ENCODE results near the gene FBP2. TPM values are rescaled to one million over a fixed set of nuclear protein-coding genes. Genes with fewer than 3 reads are reported as not detected.

Gene FBP2
- total RNA-seq, 1 donor from 2014 or later, result not detected

DNA sequence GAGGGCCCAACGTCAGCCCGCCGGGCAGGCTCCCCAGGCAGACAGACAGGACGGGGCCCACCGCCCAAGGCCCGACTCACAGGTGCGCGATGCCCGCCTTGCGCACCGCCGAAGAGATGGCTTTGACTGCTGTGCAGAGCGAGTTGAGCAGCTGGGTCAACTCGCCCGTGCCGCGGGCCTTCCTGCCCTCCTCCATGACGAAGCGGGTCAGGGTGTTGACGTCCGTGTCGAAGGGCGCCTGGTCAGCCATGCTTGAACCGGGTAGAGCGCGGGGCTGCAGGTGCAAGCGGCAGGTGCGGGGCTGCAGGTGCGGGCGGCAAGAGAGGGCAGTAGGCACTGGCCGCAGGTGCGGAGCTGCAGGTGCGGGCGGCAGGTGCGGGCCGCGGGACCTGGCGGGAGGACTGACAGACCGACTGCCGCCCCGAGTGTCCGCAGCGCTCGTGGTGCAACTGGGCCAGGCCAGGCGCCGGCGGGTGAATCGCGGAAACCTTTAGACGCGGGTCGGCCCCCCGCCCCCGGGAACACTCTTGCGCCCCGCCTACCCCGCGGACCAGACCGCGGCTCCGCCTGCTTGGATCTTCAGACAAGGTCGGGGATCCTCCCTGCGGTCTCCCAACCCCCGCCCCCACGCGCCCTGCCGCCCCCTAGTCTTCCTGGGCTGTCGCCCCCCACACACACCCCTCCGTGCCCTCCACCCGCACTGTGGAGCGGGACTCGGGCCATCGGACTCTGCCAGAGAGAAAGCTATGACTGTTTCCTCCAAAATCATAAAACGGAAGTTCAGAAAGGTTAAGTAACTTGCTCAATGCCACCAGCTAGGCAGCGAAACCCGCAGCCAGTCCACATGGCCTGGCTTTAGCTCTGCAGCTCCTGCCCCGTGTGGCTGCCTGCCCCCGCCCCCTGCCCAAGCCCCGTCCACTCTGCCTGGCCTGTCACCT is 45.7 kb upstream of the FBP2 start, which contains the start of gene FBP1:
FBP1 (minus strand) TSS at position 458 of the 938 bp plus-strand sequence; CDS start at position 250, 208 bp downstream.
- H3K36me3 Mint-ChIP-seq (ENCODE audit: low read depth), result peaks cover 2% of the 10 kb centered on the region
- H3K4me3 Mint-ChIP-seq, result peak within 1 kb of the TSS; percentile 96
- ChIA-PET POLR2A (interaction anchor here (0.5 to 1.7 kb wide), 8 partner anchors 13 to 1236 kb away, joined by 3 to 9 read pairs (median 4); partner anchors contain the start of gene ERCC6L2), CTCF (interaction anchor here (0.7 kb wide), 1 partner anchor 10 kb away, joined by 3 read pairs; no protein-coding TSS in a partner anchor)
- H3K4me1 Mint-ChIP-seq, result peaks cover 18% of the 10 kb centered on the region
- H3K9me3 Mint-ChIP-seq, result no peaks in the 10 kb centered on the region
- TF ChIP-seq, protein P1, sequence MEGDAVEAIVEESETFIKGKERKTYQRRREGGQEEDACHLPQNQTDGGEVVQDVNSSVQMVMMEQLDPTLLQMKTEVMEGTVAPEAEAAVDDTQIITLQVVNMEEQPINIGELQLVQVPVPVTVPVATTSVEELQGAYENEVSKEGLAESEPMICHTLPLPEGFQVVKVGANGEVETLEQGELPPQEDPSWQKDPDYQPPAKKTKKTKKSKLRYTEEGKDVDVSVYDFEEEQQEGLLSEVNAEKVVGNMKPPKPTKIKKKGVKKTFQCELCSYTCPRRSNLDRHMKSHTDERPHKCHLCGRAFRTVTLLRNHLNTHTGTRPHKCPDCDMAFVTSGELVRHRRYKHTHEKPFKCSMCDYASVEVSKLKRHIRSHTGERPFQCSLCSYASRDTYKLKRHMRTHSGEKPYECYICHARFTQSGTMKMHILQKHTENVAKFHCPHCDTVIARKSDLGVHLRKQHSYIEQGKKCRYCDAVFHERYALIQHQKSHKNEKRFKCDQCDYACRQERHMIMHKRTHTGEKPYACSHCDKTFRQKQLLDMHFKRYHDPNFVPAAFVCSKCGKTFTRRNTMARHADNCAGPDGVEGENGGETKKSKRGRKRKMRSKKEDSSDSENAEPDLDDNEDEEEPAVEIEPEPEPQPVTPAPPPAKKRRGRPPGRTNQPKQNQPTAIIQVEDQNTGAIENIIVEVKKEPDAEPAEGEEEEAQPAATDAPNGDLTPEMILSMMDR (IDR thresholded peaks at IDR 0.05), result no peak
- peak; percentile 55 for DNase-seq
- H3K27me3 Mint-ChIP-seq, result peaks cover 5% of the 10 kb centered on the region
- peak within 1 kb of the TSS; percentile 68 for H3K27ac Mint-ChIP-seq
- intact Hi-C loops (cut with micrococcal nuclease), result loop anchor here (1.0 kb wide), 2 partner anchors 17 to 87 kb away; partner anchors contain the start of gene AOPEP
- peak; percentile 82 for ATAC-seq (ENCODE audit: low read depth)

DNA sequence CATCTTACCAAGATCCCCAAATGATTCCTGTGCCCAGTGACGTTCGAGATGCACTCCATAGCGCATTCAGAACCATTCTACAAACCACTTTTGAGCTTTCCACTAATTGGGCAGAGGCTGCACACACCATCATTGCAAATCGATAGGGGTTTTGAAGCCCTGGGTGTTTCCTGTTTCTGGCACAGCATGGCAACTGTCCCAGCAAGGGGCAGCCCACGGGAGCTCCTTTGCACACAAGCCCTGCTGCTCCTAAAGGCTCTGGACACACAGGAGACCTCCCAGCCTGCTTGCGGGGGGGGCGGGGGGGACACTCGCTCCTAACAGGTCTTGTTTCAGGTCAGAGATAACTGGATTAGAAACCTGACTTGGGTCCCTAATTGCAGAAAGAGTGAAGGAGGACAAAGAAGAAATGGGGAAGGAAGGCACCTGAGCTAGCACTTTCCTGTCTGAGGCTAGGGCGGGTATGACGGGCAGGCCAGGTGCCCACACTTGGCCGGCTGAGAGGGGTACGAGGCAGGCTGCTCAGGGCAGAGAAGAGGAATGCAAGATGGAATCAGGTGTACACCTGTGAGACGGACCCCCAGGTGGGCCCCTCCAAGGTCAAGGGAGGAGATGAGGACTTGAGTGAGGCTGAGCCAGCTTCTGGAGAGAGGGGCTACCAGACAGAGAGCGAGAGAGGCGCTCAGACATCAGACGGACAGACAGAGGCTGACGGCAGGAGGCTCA is 44.9 kb upstream of the FBP2 start:
- Mint-ChIP-seq H3K4me3 (peak overlapping the region; percentile 96), H3K27ac (peak overlapping the region; percentile 62), H3K9me3 (no peaks in the 10 kb centered on the region), H3K27me3 (peaks cover 7% of the 10 kb centered on the region), H3K36me3 (ENCODE audit: low read depth) (peaks cover 2% of the 10 kb centered on the region), H3K4me1 (peaks cover 18% of the 10 kb centered on the region)
- CTCF ChIA-PET, result no interaction called here
- ATAC-seq (ENCODE audit: low read depth) (no peak), DNase-seq (no peak)
- POLR2A ChIA-PET, result interaction anchor here (0.5 to 1.7 kb wide), 5 partner anchors 14 to 554 kb away, joined by 3 to 5 read pairs (median 3); partner anchors contain the start of gene PTPDC1
- intact Hi-C loops (cut with micrococcal nuclease), result loop anchor here (1.0 kb wide), 2 partner anchors 18 to 88 kb away; partner anchors contain the start of gene AOPEP
- TF ChIP-seq, protein P1 (IDR thresholded peaks at IDR 0.05), result no peak

DNA sequence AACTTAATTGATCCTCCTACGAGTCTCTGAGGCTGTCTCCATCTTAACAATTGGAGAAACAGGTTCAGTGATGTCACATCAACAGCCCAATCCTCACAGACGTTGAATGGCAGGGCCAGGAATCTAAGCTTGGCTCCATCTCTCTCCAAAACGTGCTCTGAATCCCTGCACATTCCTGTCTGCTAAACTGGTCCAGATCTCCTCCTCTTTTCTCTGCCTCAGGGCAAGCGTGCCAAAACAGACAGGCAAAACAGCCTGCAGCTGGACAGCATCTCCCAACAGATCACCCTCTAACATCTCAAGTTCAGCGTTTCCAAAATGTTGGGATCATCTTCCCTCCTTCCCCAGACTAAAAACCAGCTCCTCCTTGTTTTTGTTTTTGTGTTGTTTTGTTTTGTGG is 39.1 kb upstream of the FBP2 start:
- DNase-seq (no peak), ATAC-seq (ENCODE audit: low read depth) (no peak)
- Mint-ChIP-seq H3K4me3 (no peak overlapping the region), H3K4me1 (no peaks in the 10 kb centered on the region), H3K9me3 (no peaks in the 10 kb centered on the region), H3K36me3 (ENCODE audit: low read depth) (no peaks in the 10 kb centered on the region), H3K27ac (no peak overlapping the region), H3K27me3 (peaks cover 24% of the 10 kb centered on the region)
- TF ChIP-seq, protein P1 (IDR thresholded peaks at IDR 0.05), result no peak
- intact Hi-C loops (cut with micrococcal nuclease), result no loop called here
- ChIA-PET CTCF (no interaction called here), POLR2A (no interaction called here)

DNA sequence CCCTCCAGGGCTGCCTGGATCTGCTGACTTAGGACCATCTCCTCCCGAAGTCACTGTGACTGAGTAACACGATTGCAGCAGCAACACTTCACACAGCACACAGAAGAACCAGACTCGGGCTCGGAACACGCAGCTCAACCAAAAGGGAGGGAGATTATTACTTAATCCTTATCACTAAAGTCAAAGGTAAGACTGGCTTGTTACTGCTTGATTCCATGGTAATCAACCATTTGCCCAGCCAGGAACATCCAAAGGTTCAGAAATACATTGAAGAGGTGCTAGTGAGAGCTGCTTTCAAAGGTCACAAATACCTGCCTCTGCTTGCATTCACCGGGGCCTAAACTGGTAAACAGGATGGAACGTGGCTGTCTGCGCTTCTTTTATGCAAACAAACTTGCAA is 38.0 kb upstream of the FBP2 start:
- no peaks in the 10 kb centered on the region for H3K36me3 Mint-ChIP-seq (ENCODE audit: low read depth)
- H3K4me3 Mint-ChIP-seq, result no peak overlapping the region
- ChIA-PET CTCF (no interaction called here), POLR2A (no interaction called here)
- H3K9me3 Mint-ChIP-seq, result no peaks in the 10 kb centered on the region
- H3K4me1 Mint-ChIP-seq, result no peaks in the 10 kb centered on the region
- DNase-seq (no peak), ATAC-seq (ENCODE audit: low read depth) (no peak)
- no peak overlapping the region for H3K27ac Mint-ChIP-seq
- TF ChIP-seq, protein P1 (IDR thresholded peaks at IDR 0.05), result no peak
- peaks cover 21% of the 10 kb centered on the region for H3K27me3 Mint-ChIP-seq
- intact Hi-C loops (cut with micrococcal nuclease), result no loop called here

Measured in activated B cell treated with CpG ODN at 0.5 μM for 24 hours (primary cell).